ENCODE data around the gene SIRT1.
A peak's percentile ranks its signal among the peaks of the same experiment; 100 is the strongest.
"Not testable (repeated sequence)": the region's sequence is repeated elsewhere in the genome, so short reads cannot be mapped to it uniquely, and the experiment has no call there.

SIRT1 gene

DNA sequence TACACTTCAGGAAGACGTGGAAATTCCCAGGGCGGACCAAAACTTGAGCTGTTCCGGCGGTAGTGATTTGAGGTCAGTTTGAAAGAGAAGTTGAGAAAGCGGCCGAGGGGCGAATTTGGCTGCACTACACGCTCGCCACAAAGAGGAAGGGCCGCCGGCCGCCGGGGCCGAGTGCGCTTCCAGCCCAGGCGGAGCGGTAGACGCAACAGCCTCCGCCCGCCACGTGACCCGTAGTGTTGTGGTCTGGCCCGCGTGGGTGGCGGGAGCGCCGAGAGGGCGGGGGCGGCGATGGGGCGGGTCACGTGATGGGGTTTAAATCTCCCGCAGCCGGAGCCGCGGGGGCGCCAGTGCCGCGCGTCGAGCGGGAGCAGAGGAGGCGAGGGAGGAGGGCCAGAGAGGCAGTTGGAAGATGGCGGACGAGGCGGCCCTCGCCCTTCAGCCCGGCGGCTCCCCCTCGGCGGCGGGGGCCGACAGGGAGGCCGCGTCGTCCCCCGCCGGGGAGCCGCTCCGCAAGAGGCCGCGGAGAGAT, at the start of gene SIRT1:
SIRT1 (plus strand) TSS at position 344 of the 529 bp plus-strand sequence; CDS start at position 410, 66 bp downstream.
- peak; percentile 89 to 95 for DNase-seq (ENCODE audit: low read depth in 2 of 2)

DNA sequence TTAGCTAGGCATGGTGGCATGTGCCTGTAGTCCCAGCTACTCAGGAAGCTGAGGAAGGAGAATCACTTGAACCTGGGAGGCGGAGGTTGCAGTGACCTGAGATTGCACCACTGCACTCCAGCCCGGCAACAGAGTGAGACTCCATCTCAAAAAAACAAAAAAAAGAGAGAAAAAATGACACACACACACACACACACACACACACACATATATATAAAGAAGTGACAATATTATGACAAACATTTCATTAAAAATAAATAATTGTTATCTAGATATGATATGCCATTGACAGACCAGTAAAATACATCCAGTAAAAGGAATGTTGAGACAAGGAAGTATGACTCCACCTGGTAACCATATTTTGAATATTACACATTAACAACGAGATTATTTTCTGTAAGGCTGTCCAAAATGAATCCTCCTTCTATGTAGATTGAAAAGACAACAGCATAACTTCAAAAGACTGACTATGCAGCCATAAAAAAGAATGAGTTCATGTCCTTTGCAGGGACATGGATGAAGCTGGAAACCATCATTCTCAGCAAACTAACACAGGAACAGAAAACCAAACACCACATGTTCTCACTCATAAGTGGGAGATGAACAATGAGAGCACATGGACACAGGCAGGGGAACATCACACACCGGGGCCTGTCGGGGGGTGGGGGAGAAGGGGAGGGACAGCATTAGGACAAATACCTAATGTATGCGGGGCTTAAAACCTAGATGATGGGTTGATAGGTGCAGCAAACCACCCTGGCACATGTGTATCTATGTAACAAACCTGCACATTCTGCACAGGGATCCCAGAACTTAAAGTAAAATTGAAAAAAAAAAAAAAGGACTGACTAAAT, 48.7 kb upstream of the SIRT1 start:
- DNase-seq (ENCODE audit: low read depth in 2 of 2), result not testable (repeated sequence)

DNA sequence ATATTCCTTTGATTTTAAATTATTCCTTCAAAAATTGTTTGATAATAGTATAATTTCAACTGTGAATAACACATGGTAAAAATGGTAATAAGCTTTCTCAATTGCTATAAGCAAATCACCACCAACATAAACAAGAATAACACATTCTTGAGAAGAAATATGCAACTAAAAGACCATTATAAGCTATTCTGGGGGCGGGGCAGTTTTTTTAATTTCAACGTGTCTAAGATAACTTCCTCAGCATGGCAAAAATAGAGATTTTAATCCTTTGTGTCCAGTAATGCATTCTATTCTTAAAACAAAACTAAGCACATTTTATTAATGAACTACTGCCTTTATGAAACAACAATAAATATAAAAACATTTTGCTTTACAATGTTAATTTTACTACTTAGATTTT, 48.0 kb upstream of the SIRT1 start:
- DNase-seq (ENCODE audit: low read depth in 2 of 2), result no peak

DNA sequence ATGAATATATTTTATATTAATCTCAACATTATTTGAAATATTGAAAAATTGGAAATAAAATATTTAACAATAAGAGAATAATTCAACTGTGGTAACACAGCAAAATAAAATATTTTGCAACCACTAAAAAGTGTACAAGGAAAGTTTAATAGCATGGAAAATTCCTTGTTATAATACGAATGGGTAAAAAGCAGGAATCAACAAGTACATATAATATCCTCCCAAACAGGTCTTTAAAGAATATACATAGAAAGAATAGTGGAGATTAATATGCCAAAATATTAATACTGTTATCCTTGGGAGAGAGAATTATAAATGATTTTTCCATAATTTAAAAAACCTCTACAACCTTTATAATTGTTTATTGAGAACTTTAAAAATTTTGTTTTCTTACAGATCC, 47.5 kb upstream of the SIRT1 start:
- DNase-seq (ENCODE audit: low read depth in 2 of 2), result no peak

DNA sequence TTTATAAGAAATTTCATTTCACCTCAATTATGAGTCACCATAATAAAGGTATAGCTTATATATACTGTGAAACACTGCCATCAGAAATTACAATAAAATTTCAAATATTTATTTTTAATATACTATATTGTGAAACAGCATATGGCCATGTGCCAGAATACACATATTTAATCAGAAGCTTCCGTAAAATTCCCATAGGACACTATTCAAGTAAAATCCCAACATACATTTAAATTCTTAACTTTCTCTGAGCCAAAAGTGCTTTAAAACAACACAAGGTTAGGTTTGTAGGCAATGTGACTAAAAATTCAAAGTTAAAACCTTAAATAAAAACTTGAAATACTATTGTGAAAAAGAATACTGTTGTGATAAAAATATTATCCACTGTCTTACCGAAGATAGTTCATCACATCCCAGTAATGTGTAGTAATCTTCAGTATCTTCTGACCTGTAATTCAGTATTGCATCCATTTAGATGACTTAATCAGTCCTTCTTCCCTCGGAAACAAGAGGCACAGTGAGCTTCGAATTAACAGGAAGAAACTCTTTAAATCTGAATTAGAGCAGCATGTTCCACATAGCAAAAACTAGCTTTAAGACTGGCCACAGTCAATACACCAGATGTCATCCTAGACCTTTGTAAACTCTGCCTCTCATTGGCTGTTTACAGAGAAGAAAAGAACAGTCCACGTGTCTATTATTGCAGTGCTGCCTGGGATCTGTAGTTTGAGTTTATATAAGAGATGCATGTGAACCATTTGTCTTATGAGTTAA, 46.7 kb upstream of the SIRT1 start, which contains the start of gene DNAJC12:
DNAJC12 (minus strand) TSS at position 648 of the 774 bp plus-strand sequence; CDS start at position 471, 177 bp downstream.
- DNase-seq (ENCODE audit: low read depth in 2 of 2), result no peak

DNA sequence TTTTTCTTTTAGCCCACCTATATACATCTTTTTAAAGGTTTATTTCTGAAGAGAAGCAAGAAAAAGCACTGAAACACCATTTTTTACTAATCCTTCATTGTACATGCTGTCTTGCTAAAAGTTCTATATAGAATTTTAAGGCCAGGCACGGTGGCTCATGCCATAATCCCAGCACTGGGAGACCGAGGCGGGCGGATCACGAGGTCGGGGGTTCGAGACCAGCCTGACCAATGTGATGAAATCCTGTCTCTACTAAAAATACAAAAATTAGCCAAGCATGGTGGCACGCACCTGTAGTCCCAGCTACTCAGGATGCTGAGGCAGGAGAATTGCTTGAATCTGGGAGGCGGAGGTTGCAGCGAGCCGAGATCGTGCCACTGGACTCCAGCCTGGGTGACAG, 44.9 kb upstream of the SIRT1 start:
- not testable (repeated sequence) for DNase-seq (ENCODE audit: low read depth in 2 of 2)

DNA sequence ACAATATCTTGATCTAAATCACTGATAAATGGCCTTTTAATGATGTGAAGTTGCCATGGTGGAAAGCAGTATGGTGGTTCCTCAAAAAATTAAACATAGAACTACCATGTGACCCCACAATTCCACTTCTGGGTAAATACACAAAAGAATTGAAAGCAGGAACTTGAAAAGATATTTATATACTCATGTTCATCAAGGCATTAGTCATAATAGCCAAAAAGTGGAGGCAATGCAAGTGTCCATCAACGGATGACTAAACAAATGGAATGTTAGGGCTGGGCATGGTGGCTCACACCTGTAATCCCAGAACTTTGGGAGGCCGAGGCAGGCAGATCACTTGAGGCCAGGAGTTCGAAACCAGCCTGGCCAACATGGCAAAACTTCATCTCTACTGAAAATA, 44.5 kb upstream of the SIRT1 start:
- no peak for DNase-seq (ENCODE audit: low read depth in 2 of 2)

DNA sequence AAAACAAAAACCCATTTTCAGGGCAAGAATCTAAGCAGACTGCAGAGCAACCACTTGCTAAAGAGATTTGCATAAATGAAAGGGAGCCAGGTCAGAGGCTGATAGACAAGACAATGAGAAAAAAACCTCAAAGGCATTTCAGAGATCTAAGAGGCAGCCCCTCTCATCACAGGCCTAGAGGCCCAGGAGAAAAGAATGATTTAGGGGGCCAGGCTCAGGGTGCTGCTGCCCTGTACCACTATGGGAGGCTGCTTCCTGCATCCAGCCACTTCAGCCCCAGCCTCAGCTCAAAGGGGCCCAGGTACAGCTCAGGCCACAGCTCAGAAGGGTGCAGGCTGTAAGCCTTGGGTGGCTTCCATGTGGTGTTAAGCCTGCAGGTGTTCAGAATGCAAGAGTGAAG, 42.7 kb upstream of the SIRT1 start:
- DNase-seq (ENCODE audit: low read depth in 2 of 2), result no peak

DNA sequence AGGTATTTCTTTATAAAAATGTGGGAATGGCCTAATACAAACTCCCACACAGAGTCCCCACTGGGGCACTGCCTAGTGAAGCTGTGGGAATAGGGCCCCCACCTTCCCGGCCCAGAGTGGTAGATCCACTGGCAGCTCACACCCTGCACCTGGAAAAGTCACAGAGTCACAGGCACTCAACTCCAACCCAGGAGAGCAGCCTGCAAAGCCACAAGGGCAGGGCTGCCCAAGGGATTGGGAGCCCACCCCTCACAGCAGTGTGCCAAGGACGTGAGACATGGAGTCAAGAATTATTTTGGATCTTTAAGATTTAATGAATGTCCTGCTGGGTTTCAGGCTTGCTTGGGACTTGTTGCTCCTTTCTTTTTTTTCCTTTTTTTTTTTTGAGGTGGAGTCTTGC, 41.2 kb upstream of the SIRT1 start:
- DNase-seq (ENCODE audit: low read depth in 2 of 2), result no peak

DNA sequence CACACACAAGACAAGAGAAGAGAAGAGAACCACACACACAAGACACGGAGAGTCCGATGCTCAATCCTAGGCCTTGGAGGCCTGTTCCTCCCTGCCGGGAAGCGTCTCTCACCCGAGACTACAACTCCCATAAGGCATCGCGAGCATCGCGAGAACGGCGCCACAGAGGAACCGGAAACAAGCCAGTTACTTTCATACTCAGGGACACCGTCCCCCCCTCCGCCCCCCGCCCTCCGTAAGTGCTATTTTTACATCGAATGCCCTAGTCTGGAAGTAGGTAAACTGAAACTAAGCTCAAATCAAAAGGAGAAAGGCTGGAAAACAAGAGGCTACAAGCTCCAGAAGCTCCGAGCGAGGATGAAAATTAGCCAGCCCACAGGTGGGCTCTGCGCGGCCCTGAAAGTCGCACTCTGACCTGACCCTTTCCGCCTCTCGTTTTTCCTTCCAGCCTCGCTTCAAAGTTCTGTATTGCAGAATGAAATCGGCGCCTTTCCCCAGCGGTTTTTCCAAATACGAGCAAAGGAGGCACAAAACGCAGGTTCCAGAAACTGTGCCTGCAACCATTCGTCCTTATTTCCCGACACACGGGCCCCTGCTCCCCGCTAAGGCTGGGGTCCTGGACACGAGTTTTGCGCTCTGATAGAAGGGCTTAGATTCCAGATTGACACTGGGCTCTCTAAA, 35.0 kb upstream of the SIRT1 start:
- peak; percentile 82 to 88 for DNase-seq (ENCODE audit: low read depth in 2 of 2)

DNA sequence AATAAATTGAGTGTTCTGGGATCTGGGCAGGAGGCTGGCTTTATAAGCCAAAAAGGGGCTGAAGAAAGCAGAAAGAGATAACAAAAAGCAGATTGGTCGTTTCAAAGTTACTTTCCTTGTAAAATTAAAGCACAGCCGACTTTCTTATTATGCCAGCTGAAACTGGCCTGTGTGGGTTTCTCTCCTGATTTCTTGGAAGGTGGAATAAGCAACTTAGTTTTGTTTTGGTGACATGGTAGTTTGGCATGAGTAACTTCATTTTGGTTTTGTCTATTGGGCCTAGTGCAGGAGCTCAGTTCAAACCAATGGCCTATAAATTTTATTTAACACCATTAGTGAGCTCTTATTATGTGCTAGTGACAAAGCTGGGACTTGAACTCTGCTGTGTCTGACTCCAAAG, 33.3 kb upstream of the SIRT1 start:
- DNase-seq (ENCODE audit: low read depth in 2 of 2), result no peak

DNA sequence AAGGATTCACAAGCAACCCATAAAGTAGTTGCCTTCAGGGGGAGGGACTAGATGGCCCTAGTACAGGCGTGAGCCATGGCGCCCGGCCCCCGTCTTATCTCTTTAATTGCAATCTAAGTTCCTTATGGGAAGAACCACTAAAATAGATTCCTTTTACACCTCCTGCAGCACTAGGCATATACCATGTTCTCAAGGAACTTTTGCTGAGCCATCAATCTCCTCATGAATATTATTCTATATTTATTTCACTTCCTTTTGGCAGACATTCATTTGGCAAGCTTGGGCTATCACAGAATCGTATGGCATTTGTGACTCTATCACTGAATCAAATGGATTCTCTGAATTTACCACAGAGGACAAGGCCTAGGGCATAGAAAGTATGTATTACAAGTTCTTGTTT, 31.7 kb upstream of the SIRT1 start:
- DNase-seq (ENCODE audit: low read depth in 2 of 2), result no peak

DNA sequence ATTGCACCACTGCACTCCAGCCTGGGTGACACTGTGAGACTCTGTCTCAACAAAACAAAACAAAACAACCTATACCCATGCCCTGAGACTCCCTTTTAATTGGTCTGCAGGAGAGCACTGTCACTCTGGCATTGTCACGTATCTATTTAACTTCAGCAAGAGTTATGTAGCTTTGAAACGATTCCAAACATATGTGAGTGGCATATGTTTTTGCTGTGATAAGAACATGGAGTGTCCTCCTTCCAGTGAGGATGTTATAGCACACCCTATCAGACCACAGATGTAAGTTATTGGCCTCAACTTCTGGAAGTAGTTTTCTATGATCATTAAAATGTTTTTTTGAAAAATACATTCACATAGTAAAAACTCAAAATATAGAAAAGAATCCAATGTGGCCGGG, 30.9 kb upstream of the SIRT1 start:
- no peak for DNase-seq (ENCODE audit: low read depth in 2 of 2)

DNA sequence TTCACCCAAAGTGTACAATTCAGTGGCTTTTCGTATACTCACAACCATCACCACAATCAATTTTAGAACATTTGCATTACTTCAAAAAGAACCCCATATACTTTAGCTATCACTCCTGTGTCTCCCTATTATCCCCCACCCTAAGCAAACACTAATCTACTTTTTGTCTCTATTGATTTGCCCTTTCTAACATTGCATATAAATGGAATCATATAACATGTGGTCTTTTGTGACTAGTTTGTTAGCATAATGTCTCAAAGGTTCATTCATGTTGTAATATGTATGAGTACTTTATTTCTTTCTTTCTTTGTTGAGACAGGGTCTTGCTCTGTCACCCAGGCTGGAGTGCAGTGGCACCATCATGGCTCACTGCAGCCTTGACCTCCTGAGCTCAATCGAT, 25.5 kb upstream of the SIRT1 start:
- DNase-seq (ENCODE audit: low read depth in 2 of 2), result no peak

DNA sequence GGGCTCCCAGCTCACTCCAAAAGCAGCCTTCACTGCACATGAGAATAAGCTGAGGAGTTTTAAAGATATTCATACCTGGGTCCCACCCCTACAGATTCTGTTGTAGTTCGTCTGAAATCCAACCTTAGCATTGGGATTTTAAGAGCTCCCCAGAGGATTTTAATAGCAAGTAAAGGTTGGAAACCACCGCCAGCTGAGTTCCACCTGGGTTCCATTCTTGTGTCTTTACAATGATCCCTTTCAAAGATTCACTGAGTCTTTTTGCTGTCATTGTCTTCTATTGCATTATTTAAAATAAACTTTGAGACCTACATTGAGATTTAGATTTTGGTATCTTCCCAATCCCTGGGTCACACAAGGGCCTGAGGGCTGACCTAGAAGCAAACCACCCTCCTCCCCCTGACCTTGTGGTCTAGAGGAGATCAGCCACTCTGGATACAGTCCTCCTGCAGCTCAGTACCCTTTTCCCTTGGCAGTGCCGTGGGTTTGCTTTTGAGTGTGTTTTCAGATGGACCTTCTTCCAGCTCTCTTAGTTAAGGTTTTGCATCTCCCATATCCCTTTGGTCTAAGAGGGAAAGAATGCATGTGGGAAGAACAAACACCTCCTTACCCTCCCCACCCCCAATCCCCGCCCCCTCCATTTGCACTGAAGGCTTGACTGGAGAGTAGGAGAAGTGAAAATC, 22.6 kb upstream of the SIRT1 start:
- no peak for DNase-seq (ENCODE audit: low read depth in 2 of 2)

DNA sequence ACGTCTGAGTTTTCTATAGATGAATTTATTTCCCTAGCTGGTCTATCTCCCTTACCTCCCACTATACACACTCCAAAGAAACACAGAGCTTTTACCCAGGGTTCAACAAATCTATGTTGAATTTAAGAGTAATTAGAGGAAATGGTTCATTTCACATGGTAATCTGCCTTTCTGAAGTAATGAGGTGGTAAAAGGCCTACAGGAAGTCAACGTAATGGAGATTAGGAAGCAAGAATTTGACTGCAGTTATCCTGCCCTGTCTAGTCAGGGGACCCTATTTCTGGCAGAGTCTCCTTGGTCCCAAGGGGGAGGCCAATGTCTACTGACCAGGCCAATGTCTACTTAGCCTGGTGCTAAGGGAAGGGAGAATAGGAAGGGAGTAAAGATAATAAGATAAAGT, 21.4 kb upstream of the SIRT1 start:
- no peak for DNase-seq (ENCODE audit: low read depth in 2 of 2)

DNA sequence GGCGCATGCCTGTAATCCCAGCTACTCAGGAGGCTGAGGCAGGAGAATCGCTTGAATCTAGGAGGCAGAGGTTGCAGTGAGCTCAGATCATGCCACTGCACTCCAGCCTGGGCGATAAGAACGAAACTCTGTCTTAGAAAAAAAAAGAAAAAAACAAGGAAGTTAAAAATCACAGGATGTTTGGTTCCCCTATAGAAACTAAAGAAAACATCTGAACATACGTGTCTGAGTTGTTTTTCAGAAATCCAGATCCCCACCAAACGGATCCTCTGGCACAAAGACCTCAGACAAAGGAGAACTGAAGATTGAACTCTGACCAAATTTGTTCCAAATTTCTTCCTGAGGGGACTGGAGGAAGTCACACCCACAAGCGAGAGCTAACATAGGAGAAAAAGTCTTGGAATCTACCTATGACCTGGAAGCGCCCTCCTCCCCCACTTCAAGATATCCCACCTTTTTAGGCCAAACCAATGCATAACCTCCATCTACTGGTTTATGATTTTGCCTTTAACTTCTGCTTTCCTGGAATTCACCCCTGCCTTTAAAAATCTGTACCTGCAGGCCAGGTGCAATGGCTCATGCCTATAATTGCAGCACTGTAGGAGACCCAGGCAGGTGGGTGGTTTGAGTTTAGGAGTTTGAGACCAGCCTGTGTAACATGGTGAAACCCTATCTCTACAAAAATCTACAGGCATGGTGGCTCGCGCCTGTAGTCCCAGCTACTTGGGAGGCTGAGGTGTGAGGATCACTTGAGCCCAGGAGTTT, 19.7 kb upstream of the SIRT1 start:
- no peak for DNase-seq (ENCODE audit: low read depth in 2 of 2)

DNA sequence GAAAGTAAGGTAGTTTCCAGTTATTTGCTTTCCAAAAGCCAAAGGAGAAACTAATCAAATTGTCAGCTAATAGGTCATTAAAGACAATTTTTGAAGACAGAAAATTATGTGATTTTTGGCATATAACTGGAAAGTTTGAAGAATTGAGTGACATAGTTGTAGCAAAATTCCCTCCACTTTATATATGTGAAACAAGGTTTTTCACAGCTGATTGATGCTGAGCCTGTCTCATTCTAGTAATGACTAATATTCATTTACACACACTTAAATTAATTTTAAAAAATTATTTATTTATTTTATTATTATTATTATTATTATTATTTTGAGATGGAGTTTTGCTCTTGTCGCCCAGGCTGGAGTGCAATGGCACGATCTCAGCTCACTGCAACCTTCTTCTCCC, 16.3 kb upstream of the SIRT1 start:
- DNase-seq (ENCODE audit: low read depth in 2 of 2), result no peak

DNA sequence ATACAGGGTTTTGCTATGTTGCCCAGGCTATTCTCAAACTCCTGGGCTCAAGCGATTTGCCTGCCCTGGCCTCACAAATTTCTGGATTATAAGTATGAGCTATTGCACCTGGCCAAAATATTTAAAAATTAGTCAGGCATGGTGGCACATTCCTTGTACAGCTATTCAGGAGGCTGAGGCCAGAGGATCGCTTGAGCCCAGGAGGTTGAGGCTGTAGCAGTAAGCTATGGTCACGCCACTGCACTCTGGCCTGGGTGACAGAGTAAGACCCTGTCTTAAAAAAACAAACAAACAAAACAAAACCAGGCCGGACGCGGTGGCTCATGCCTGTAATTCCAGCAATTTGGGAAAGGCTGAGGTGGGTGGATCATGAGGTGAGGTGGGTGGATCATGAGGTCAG, 14.5 kb upstream of the SIRT1 start:
- no peak for DNase-seq (ENCODE audit: low read depth in 2 of 2)

DNA sequence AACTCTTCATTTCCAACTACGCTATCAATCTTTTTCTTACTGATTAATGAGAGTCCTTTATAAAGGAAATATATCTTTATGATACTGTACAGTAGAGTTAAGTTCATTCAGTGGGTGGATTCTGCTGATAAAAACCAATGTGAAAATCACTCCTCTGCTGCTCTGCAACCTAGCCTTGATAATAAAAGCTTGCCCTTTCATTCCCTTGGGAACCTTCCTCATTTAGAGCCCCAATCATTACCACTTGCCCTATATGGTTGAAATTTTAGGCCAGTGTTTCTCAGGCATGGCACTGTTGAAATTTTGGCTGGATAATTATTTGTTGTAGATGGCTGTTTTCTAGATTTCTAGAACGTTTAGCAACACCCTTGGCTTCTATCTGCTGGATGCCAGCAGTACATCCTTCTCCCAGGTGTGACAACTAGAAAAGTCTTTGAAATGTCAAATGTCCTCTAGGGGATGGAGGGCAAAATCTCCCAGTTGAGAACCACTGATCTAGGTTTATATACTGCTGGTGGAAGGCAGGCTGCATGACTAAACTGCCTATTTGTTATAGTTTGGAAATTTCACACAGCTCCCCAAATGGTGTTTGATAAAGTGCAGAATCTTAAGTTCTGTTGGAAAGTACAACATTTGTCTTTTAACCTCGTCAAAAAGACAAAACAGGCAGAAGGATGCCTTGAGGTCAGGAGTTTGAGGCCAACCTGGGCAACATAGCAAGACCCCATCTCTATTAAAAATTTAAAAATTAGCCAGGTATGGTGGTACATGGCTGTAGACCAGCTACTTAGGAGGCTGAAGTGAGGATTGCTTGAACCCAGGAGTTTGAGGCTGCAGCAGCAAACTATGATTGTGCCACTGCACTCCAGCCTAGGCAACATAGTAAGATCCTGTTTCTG, 8.9 kb upstream of the SIRT1 start:
- no peak for DNase-seq (ENCODE audit: low read depth in 2 of 2)

Measured in stimulated activated CD8-positive, alpha-beta memory T cell treated with anti-CD3 and anti-CD28 coated beads, Interleukin-15, amount 100 ng/mL, for 4 hours (primary cell).